Stimulated activated CD4-positive, alpha-beta T cell treated with anti-CD3 and anti-CD28 coated beads, Interleukin-4, amount 100 ng/mL, for 48 hours (primary cell): ENCODE data around the gene THSD4.
"Not testable (repeated sequence)": the region's sequence is repeated elsewhere in the genome, so short reads cannot be mapped to it uniquely, and the experiment has no call there.

ENCODE experiments used
- DNase-seq, 2 donors: peaks; one replicate each; pipeline ENCODE4 v3.0.0-alpha.2; 2020; ENCODE audit warnings: low read depth in 2 of 2

The THSD4 gene

GRCh38 chr15:71716990-71717389 is 601.7 kb downstream of the THSD4 start:
- no peak for DNase-seq

GRCh38 chr15:71718116-71718910 is 603.0 kb downstream of the THSD4 start:
- no peak for DNase-seq

- DNase-seq = no peak
Observed at GRCh38 chr15:71723344-71723743, 608.1 kb downstream of the THSD4 start.

- DNase-seq = not testable (repeated sequence)
Observed at GRCh38 chr15:71725207-71725955, 610.1 kb downstream of the THSD4 start.

- DNase-seq = no peak
Observed at GRCh38 chr15:71728881-71729280, 613.6 kb downstream of the THSD4 start.

- no peak for DNase-seq
Observed at GRCh38 chr15:71729319-71729718, 614.0 kb downstream of the THSD4 start.

- peak in 1 of 2 donors; percentile 24 for DNase-seq
Observed at GRCh38 chr15:71730277-71731144, 615.2 kb downstream of the THSD4 start.

GRCh38 chr15:71732636-71733035 is 617.4 kb downstream of the THSD4 start:
- no peak for DNase-seq

- no peak for DNase-seq
Observed at GRCh38 chr15:71733122-71733521, 617.9 kb downstream of the THSD4 start.

- no peak for DNase-seq
Observed at GRCh38 chr15:71734709-71735384, 619.6 kb downstream of the THSD4 start.

- DNase-seq = no peak
Observed at GRCh38 chr15:71735385-71735757, 620.1 kb downstream of the THSD4 start.

- no peak for DNase-seq
Observed at GRCh38 chr15:71736286-71736947, 621.1 kb downstream of the THSD4 start.

GRCh38 chr15:71737761-71738160 is 622.5 kb downstream of the THSD4 start:
- DNase-seq = no peak

GRCh38 chr15:71739355-71739754 is 624.1 kb downstream of the THSD4 start:
- no peak for DNase-seq

GRCh38 chr15:71742964-71743363 is 627.7 kb downstream of the THSD4 start:
- DNase-seq = no peak

GRCh38 chr15:71743861-71744382 is 628.7 kb downstream of the THSD4 start:
- peak; percentile 46 to 51 for DNase-seq

GRCh38 chr15:71746719-71747118 is 631.4 kb downstream of the THSD4 start:
- no peak for DNase-seq

- no peak for DNase-seq
Observed at GRCh38 chr15:71747128-71748083, 632.1 kb downstream of the THSD4 start.

GRCh38 chr15:71748293-71748718 is 633.0 kb downstream of the THSD4 start:
- no peak for DNase-seq

GRCh38 chr15:71749500-71749899 is 634.2 kb downstream of the THSD4 start:
- no peak for DNase-seq
